ENCODE results near the gene MGST2. TPM values are rescaled to one million over a fixed set of nuclear protein-coding genes. Genes with fewer than 3 reads are reported as not detected.
A peak's percentile ranks its signal among the peaks of the same experiment; 100 is the strongest.

The MGST2 gene
- total and polyA plus RNA-seq, 4 donors: 69.6 to 170 (median 90.7) TPM

DNA sequence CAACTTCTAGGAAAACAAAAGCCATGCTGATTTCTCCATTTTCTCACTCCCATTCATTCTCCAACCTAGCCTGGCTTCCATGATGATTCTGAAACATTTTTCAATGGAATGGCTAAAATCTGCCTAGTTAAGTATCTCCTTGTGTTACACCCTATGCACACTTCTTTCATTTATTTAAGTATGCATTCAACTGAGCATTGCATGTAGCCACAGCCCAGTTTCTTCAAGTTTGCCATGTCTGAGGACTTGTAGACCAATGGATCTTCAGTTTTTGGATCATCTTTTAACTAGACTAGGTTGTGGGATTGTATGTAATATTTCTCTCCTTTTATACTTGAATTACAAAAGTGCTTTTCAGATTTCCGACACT is 35.5 kb upstream of the MGST2 start:
- H3K36me3 ChIP-seq (ENCODE audit: control insufficient read depth in 4 of 4, insufficient read depth in 3 of 4, low read depth in 1 of 4, low read length in 3 of 4): no peaks in the 10 kb centered on the region
- no peak for TF ChIP-seq GABPA (IDR thresholded peaks at IDR 0.05 in 1 of 2, conservative IDR thresholded peaks at IDR 0.05 in 1 of 2)
- no peak for TF ChIP-seq FOXA2 (IDR thresholded peaks at IDR 0.05)
- TF ChIP-seq FOXA1 (IDR thresholded peaks at IDR 0.05): no peak
- no peak for TF ChIP-seq NR2F2 (IDR thresholded peaks at IDR 0.05)
- TF ChIP-seq HNF4G (IDR thresholded peaks at IDR 0.05): no peak
- TF ChIP-seq, protein P1, sequence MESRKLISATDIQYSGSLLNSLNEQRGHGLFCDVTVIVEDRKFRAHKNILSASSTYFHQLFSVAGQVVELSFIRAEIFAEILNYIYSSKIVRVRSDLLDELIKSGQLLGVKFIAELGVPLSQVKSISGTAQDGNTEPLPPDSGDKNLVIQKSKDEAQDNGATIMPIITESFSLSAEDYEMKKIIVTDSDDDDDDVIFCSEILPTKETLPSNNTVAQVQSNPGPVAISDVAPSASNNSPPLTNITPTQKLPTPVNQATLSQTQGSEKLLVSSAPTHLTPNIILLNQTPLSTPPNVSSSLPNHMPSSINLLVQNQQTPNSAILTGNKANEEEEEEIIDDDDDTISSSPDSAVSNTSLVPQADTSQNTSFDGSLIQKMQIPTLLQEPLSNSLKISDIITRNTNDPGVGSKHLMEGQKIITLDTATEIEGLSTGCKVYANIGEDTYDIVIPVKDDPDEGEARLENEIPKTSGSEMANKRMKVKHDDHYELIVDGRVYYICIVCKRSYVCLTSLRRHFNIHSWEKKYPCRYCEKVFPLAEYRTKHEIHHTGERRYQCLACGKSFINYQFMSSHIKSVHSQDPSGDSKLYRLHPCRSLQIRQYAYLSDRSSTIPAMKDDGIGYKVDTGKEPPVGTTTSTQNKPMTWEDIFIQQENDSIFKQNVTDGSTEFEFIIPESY (IDR thresholded peaks at IDR 0.05): no peak
- no peak for TF ChIP-seq YY1 (IDR thresholded peaks at IDR 0.05)
- no peak for TF ChIP-seq TAF1 (conservative IDR thresholded peaks at IDR 0.05)
- TF ChIP-seq, protein P2, sequence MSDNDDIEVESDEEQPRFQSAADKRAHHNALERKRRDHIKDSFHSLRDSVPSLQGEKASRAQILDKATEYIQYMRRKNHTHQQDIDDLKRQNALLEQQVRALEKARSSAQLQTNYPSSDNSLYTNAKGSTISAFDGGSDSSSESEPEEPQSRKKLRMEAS (IDR thresholded peaks at IDR 0.05): no peak
- TF ChIP-seq JUND (IDR thresholded peaks at IDR 0.05): no peak
- TF ChIP-seq, protein P3, sequence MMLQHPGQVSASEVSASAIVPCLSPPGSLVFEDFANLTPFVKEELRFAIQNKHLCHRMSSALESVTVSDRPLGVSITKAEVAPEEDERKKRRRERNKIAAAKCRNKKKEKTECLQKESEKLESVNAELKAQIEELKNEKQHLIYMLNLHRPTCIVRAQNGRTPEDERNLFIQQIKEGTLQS (IDR thresholded peaks at IDR 0.05): no peak
- H3K27ac ChIP-seq (ENCODE audit: low read depth in 1 of 2, low read length in 2 of 2): no peak overlapping the region
- no peaks in the 10 kb centered on the region for H3K9me3 ChIP-seq (ENCODE audit: control insufficient read depth in 4 of 4, low read length in 3 of 4)
- H3K9ac ChIP-seq (ENCODE audit: low read depth in 1 of 2, low read length in 2 of 2): no peak overlapping the region
- H3K4me3 ChIP-seq (ENCODE audit: low read depth in 1 of 3, low read length in 3 of 3): no peak overlapping the region
- WGBS: 97% methylated on average over 1 of the region's 1 CpG
- no peaks in the 10 kb centered on the region for H3K27me3 ChIP-seq (ENCODE audit: control insufficient read depth in 4 of 4, insufficient read depth in 4 of 4, low read length in 3 of 4)
- no peak for DNase-seq (ENCODE audit: low spot score)
- peaks cover 0 to 13% (median 3%) of the 10 kb centered on the region in 4 donors for H3K4me1 ChIP-seq (ENCODE audit: control insufficient read depth in 4 of 4, insufficient read depth in 4 of 4, low read length in 3 of 4)

DNA sequence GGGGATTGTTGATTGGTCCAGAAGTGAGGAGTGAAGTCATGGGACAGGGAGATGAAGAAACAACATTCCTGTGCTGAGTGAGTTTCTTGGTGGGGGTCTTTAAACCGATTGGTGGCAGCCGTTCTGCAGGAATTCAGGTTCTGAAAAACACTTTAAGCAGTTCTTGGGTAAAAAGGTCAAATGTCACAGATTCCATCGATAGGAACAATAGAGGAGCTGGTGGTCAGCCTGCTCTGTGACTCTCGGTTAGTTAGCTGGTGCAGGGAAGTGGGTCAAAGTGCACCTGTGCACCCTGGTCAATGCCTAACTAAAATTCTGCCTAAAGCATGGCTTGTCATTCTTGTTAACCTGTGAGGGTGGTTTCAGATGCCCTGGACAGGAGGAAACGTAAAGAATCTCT is 34.6 kb upstream of the MGST2 start:
- DNase-seq (ENCODE audit: low spot score): no peak
- TF ChIP-seq RXRA (IDR thresholded peaks at IDR 0.05) (peak in 1 of 2 donors; percentile 47), FOXA2 (IDR thresholded peaks at IDR 0.05) (no peak), HNF4A (conservative IDR thresholded peaks at IDR 0.05) (peak in 1 of 2 donors; percentile 20)
- no peak overlapping the region for H3K4me3 ChIP-seq (ENCODE audit: low read depth in 1 of 3, low read length in 3 of 3)
- peaks cover 0 to 13% (median 3%) of the 10 kb centered on the region in 4 donors for H3K4me1 ChIP-seq (ENCODE audit: control insufficient read depth in 4 of 4, insufficient read depth in 4 of 4, low read length in 3 of 4)
- 56% methylated on average over 5 of the region's 5 CpGs for WGBS
- H3K9me3 ChIP-seq (ENCODE audit: control insufficient read depth in 4 of 4, low read length in 3 of 4): no peaks in the 10 kb centered on the region
- H3K27ac ChIP-seq (ENCODE audit: low read depth in 1 of 2, low read length in 2 of 2): no peak overlapping the region
- no peaks in the 10 kb centered on the region for H3K27me3 ChIP-seq (ENCODE audit: control insufficient read depth in 4 of 4, insufficient read depth in 4 of 4, low read length in 3 of 4)
- no peak overlapping the region for H3K9ac ChIP-seq (ENCODE audit: low read depth in 1 of 2, low read length in 2 of 2)
- H3K36me3 ChIP-seq (ENCODE audit: control insufficient read depth in 4 of 4, insufficient read depth in 3 of 4, low read depth in 1 of 4, low read length in 3 of 4): no peaks in the 10 kb centered on the region

DNA sequence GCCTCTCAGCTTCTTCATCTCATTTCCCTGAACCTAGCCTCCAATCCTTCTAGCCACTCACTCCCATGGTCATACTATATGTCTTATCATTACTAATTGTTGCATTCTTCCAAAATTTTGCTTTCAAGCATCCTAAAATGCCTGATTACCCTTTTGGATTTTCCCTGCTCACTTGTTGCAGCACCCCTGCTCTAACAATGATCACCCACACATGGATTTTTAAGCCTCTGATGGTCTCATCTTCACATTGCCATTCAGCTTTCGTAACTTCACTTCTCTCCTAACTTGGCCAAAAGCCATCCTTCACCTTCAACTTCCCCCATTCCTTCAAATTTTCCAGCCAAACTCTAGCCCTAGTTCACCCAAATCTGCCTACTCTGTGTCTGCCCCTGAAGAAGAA is 33.8 kb upstream of the MGST2 start:
- H3K36me3 ChIP-seq (ENCODE audit: control insufficient read depth in 4 of 4, insufficient read depth in 3 of 4, low read depth in 1 of 4, low read length in 3 of 4): no peaks in the 10 kb centered on the region
- H3K9ac ChIP-seq (ENCODE audit: low read depth in 1 of 2, low read length in 2 of 2): no peak overlapping the region
- no peaks in the 10 kb centered on the region for H3K27me3 ChIP-seq (ENCODE audit: control insufficient read depth in 4 of 4, insufficient read depth in 4 of 4, low read length in 3 of 4)
- H3K9me3 ChIP-seq (ENCODE audit: control insufficient read depth in 4 of 4, low read length in 3 of 4): no peaks in the 10 kb centered on the region
- WGBS: 99% methylated on average over 1 of the region's 1 CpG
- no peak overlapping the region for H3K27ac ChIP-seq (ENCODE audit: low read depth in 1 of 2, low read length in 2 of 2)
- peaks cover 0 to 13% (median 3%) of the 10 kb centered on the region in 4 donors for H3K4me1 ChIP-seq (ENCODE audit: control insufficient read depth in 4 of 4, insufficient read depth in 4 of 4, low read length in 3 of 4)
- DNase-seq (ENCODE audit: low spot score): no peak
- no peak overlapping the region for H3K4me3 ChIP-seq (ENCODE audit: low read depth in 1 of 3, low read length in 3 of 3)
- no peak for TF ChIP-seq RAD21 (IDR thresholded peaks at IDR 0.05)
- TF ChIP-seq FOXA1 (IDR thresholded peaks at IDR 0.05): no peak
- TF ChIP-seq JUND (IDR thresholded peaks at IDR 0.05): no peak
- TF ChIP-seq, protein P4, sequence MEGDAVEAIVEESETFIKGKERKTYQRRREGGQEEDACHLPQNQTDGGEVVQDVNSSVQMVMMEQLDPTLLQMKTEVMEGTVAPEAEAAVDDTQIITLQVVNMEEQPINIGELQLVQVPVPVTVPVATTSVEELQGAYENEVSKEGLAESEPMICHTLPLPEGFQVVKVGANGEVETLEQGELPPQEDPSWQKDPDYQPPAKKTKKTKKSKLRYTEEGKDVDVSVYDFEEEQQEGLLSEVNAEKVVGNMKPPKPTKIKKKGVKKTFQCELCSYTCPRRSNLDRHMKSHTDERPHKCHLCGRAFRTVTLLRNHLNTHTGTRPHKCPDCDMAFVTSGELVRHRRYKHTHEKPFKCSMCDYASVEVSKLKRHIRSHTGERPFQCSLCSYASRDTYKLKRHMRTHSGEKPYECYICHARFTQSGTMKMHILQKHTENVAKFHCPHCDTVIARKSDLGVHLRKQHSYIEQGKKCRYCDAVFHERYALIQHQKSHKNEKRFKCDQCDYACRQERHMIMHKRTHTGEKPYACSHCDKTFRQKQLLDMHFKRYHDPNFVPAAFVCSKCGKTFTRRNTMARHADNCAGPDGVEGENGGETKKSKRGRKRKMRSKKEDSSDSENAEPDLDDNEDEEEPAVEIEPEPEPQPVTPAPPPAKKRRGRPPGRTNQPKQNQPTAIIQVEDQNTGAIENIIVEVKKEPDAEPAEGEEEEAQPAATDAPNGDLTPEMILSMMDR (IDR thresholded peaks at IDR 0.05; ENCODE audit: low read depth, low read length, missing input control): no peak
- TF ChIP-seq, protein P5, sequence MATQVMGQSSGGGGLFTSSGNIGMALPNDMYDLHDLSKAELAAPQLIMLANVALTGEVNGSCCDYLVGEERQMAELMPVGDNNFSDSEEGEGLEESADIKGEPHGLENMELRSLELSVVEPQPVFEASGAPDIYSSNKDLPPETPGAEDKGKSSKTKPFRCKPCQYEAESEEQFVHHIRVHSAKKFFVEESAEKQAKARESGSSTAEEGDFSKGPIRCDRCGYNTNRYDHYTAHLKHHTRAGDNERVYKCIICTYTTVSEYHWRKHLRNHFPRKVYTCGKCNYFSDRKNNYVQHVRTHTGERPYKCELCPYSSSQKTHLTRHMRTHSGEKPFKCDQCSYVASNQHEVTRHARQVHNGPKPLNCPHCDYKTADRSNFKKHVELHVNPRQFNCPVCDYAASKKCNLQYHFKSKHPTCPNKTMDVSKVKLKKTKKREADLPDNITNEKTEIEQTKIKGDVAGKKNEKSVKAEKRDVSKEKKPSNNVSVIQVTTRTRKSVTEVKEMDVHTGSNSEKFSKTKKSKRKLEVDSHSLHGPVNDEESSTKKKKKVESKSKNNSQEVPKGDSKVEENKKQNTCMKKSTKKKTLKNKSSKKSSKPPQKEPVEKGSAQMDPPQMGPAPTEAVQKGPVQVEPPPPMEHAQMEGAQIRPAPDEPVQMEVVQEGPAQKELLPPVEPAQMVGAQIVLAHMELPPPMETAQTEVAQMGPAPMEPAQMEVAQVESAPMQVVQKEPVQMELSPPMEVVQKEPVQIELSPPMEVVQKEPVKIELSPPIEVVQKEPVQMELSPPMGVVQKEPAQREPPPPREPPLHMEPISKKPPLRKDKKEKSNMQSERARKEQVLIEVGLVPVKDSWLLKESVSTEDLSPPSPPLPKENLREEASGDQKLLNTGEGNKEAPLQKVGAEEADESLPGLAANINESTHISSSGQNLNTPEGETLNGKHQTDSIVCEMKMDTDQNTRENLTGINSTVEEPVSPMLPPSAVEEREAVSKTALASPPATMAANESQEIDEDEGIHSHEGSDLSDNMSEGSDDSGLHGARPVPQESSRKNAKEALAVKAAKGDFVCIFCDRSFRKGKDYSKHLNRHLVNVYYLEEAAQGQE (IDR thresholded peaks at IDR 0.05): no peak
- TF ChIP-seq NR2F2 (IDR thresholded peaks at IDR 0.05): no peak
- no peak for TF ChIP-seq GABPA (IDR thresholded peaks at IDR 0.05 in 1 of 2, conservative IDR thresholded peaks at IDR 0.05 in 1 of 2)
- no peak for TF ChIP-seq YY1 (IDR thresholded peaks at IDR 0.05)
- TF ChIP-seq FOXA2 (IDR thresholded peaks at IDR 0.05): no peak
- TF ChIP-seq HNF4A (conservative IDR thresholded peaks at IDR 0.05): no peak
- no peak for TF ChIP-seq TAF1 (conservative IDR thresholded peaks at IDR 0.05)
- TF ChIP-seq, protein P2 (IDR thresholded peaks at IDR 0.05): no peak
- no peak for TF ChIP-seq EGR1 (IDR thresholded peaks at IDR 0.05; ENCODE audit: low read depth in 2 of 2)
- no peak for TF ChIP-seq RXRA (IDR thresholded peaks at IDR 0.05)
- TF ChIP-seq, protein P1 (IDR thresholded peaks at IDR 0.05): no peak
